GM18868 (cell line): Measurements from ENCODE around the gene APOA4.
"Not testable (repeated sequence)": the region's sequence is repeated elsewhere in the genome, so short reads cannot be mapped to it uniquely, and the experiment has no call there.

Experiments used
- ATAC-seq: cut with Tn5 transposase; IDR thresholded peaks from one replicate; pipeline ENCODE4 v1.9.1; 2021; ENCODE audit warnings: mild to moderate bottlenecking, moderate library complexity; ENCODE audit not compliant: unreplicated experiment

Gene APOA4

DNA sequence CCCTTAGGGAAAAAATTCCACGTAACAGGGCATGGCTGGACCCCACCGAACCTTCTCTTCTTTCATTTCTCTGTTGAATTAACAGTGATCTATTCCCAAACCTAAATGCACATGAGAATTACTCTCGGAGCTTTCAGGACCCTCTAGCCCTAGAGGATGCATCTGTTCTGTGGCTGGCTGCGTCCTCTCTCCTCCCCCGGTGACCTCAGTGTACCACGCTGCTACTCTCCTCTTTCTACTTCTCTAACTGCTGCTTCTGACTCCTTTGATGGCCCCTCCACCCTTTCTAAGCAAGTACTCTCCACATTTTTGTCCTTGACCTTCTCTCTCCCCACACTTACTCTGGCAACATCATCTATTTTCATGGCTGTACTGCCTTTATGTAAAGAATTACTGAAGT, 26.4 kb upstream of the APOA4 start:
- no peak for ATAC-seq

DNA sequence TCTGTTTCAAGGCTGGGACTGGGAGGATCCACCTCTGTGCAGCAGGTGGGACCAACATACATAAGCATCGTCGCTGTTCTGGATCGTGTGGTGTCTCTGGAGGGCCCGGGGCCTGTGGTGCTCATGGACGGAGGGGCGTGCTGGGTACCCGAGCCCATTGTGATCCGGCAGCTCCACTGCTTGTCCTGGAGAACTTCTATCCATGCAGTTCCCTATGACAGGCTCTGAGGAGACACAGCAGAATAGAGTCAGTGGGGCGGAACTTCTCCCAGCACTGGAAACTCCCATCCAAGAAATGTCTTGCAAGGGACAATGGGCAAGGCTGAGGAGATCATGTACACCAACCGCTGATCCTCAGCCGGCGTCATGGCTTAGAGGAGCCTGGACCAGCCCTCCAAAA, 26.0 kb upstream of the APOA4 start:
- no peak for ATAC-seq

DNA sequence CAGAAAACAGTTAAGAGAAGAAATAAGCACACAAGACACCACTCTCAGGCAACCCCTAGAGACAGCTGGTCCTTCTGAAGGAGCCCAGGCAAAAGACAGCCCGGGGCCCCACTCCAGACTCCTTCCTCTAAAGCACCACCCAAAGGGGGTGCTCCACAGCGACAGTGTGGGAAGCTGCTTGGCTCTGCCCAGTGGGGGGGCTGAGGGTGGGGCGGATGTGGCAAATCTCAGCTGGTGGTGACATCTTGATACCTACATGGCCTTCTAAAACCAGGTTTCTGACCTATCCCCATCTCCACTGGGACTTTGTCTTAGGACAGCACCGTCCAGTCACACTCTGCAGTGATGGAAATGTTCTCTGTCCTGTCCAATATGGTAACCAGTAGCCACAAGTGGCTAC, 24.5 kb upstream of the APOA4 start:
- no peak for ATAC-seq

DNA sequence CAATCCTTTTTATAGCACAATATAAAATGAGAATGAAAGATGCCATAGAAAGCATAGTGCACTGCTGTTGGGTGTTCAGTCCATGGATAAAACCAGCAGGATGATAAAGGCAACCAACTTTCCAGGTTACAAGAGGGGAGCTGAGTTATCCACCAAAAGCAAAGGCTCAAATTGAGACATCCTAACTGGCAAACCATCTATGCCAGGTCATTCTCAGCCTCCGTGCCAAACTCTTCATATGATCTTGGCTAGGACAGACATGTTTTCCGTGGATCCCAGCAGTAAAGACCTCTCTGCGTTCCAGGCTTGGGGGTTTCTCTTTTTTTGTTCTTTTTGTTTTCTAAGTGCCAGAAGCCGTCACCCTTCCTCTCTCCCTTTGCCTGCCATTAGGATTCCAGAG, 21.6 kb upstream of the APOA4 start:
- no peak for ATAC-seq

DNA sequence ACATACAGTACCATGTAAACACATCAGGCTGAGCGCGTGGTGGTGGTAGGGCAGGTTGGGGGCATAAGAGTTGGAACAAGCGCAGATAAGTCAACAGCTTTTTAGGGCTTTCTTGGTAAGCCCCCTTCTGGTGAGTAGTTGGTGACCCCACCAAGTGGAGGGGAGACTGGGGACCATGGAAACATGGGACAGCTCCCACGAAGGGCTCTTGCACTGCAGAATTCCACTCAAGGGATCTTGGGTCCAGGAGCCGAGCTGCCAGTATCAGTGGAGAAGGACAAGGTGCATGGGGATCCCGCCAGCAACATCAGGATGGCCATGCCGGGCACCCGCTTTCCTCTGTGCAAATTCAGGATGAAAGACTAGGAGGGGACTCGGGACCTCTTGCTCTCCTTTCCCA, 20.6 kb upstream of the APOA4 start:
- no peak for ATAC-seq

DNA sequence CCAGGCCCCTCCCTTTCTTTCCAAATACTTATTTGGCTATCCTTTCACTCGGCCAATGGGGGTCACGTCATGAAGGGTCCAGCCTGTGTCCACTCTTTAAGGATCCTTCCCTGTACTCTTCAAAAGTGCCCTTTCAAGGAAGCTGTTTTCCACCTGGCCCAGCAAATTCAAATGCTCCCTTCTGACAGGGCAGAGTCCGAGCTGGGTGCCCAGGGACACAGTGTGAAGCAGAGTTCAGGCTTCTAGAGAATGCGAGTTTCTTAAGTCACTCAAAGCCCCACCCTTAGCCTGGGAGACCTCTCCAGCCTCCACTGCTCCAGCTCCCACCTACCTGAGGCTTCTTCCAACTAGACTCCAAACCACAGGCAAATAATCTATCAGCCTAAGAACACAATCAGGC, 19.8 kb upstream of the APOA4 start:
- no peak for ATAC-seq

DNA sequence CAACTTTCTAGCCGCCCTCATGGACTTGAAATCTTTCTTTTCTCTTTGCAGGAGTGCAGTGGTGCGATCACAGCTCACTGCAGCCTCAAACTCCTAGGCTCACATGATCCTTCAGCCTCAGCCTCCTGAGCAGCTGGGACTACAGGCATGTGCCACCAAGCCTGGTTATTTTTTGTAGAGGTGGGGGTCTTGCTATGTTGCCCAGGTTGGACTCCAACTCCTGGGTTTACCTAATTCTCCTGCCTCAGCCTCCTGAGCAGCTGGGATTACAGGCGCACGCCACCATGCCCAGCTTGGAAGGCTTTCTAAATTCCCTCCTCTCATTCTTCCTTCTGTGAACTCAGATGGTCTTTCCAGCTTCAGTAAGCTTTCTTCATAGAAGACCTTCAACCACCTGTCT, 19.0 kb upstream of the APOA4 start:
- ATAC-seq: no peak

DNA sequence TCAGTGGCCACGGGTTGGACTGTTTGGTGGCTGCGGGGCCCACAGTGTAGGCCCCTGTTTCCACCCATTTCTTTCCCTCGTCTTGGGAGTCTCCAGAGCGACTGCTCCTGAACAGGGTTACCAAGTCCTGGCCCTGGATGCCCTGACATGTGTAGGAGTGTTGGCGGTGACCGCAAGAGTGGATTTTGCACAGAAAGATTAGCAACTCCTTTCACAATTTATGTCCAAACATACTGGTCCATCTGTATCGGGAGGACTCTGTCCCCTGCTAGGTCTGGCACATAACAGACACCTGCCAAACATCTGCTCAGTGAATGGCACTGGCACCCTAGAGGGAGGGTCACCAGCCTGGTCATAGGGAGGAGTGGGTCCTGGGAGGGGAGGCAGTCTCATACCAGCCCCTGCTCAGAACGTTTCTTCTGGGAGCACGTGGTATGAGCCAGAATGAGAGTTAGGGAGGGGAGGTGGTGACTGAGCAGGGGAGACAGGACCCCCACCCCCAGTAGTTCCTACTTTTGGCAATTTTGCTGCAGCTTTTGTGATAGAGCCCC, 17.7 kb upstream of the APOA4 start:
- no peak for ATAC-seq

DNA sequence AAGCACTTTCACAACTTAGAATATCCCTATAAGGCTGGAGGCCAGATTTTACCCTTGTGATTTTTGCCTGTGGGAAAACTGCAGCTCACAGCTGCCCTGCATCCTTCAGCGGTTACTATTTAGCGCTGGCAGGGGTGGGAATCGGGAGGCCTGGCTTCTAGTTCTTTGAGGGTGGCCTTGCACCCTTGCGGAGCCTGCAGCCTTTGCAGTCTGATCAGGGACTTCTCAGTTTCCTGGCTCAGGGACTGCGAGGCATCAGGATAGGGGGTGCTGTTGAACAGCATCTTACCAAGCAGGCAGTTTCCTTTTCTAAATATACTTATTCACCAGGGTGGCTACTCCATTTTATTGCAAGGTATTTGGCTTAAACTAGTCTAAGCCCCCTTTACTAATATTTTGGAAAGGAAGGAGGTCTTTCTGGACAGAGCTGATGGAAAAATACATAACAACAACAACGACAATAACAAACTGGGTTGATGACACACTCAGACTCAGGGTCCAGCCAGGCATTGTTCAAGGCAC, 17.2 kb upstream of the APOA4 start:
- ATAC-seq: no peak

DNA sequence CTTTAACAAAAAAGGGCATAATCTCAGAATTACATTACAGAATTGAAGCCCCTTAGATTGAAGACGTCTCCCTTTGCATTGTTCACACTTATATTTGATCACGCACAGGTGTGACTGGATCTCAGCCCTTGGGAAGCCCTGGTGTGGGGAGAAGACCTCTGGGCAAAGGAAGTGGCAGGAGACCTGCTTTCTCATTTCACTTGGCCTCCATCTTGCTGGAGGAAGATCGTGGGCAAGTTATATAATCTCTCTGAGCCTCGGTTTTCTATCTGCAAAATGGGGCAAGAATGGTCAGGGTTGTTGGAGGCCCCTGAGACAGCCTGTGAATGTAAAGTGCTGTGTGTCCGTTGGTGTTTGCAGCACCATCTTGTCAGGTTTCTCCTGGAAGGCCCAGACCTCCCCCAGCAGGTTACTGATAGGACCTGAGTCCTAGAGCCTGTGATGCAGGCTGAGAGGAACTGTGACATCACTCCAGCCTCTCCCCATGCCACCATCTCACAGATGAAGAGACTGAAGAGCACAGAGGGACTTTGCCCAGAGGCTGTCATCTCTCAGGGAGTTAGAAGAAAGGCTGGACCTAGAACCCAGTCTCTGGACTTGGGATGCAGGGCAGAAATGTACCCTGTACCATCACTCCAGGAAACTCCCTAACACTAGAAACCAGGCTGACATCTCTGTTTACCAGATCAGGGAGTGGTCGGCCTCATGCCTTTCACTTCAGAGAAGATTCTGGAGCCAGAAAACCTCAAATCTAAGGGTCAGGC, 15.4 kb upstream of the APOA4 start:
- no peak for ATAC-seq

DNA sequence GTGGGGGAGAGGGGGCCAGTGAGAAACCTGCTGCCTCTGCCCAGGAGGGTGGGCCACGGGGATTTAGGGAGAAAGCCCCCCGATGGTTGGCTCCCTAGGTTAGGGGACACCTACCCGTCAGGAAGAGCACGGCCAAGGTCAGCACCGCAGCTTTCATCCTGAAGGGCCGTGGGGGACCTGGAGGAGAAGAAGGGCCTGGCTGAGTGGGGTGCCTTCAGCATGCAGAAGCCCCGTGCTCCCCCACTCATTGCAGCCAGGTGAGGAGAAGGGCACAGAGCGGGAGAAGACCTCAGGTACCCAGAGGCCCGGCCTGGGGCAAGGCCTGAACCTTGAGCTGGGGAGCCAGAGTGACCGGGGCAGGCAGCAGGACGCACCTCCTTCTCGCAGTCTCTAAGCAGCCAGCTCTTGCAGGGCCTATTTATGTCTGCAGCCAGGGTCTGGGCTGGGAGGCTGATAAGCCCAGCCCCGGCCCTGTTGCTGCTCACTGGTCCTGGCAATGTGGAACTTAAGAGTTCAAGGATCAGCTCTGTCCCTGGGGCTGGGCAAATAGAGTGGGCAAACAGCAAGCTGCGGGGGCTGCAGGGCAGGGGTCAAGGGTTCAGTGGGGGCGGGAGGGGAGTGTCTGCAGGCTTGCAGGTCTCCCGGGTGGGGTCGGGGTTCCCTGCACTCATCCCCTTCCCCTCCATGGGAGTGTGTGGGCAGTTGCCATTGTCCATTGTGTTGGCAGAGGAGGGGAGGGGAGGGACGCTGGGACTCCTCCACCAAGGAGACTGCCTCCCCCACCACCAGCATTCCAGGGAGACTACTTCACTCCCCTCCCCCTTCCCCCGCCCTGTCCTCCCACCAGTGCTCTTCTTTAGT, 14.4 kb upstream of the APOA4 start, which contains the start of gene APOA1:
TSS of gene APOA1 (minus strand) at position 392 of the 861 bp plus-strand sequence. CDS start at position 157, 235 bp downstream.
- no peak for ATAC-seq

DNA sequence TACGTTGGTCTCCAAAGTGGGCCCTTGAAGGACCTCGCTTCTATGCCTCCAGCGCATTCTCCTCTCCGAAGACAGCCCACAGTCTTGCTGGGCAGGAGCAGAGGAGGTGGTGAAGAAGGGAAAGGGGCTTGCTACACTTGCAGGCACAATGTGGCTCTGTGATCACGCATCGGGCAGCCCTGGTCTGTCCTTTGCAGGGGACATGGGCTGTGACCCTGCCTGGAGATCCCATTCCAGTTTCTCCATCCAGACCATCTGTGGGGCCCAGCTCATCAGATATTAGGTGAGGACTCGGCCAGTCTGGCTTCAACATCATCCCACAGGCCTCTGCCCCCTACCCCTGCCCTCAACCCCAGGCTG, 13.5 kb upstream of the APOA4 start:
- no peak for ATAC-seq

DNA sequence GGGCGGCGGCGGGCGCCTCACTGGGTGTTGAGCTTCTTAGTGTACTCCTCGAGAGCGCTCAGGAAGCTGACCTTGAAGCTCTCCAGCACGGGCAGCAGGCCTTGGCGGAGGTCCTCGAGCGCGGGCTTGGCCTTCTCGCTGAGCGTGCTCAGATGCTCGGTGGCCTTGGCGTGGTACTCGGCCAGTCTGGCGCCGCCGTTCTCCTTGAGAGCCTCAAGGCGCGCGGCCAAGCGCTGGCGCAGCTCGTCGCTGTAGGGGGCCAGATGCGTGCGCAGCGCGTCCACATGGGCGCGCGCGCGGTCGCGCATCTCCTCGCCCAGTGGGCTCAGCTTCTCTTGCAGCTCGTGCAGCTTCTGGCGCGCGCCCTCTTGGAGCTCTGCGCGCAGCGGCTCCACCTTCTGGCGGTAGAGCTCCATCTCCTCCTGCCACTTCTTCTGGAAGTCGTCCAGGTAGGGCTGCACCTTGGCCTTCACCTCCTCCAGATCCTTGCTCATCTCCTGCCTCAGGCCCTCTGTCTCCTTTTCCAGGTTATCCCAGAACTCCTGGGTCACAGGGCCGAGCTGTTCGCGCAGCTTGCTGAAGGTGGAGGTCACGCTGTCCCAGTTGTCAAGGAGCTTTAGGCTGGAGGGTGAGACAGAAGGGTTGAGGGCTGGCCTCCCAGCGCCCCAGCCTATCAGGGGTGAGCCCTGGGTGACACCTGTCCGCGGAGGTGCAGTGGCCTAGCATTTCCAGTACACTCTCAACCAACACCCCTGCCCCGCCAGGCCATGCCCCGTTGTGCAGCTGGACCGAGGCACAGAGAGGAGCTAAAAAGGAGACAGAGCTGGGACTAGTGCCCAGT, 12.9 kb upstream of the APOA4 start:
- ATAC-seq: peak; percentile 85

DNA sequence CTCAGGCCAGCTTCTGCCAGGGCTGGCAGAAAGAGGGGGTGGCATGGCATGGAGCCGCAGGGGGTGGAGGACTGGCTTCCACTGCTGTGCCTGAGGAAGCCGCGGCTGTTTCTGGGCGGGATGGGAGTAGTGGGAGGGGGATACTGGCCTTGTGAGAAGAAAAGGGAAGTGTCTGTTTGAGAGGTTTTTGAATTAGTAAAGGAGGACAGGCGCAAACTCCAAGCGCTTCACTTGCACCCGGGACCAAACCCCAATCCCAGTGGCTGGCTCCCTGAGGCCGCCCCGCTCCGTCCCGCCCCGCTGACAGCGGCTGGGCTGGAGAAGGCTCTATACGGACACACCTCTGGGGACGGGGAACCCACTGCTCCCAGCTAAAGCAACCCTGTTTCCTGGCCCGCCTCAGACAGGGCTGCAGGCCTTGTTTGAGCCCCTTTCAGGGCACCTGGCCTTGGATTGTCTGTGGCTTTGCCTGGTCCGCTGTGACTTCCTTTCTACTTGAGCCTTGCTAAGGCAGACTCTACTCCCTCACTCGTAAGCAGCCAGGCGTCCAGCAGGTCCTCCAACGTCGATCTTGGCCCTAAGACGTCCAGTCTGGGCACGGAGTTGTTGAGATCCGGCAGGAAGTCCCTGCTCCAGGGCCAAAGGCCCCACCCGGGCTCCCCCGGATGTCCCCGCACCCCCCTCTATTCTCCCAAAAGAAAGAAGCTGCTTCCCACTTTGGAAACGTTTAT, 12.1 kb upstream of the APOA4 start:
- peak; percentile 21 for ATAC-seq

DNA sequence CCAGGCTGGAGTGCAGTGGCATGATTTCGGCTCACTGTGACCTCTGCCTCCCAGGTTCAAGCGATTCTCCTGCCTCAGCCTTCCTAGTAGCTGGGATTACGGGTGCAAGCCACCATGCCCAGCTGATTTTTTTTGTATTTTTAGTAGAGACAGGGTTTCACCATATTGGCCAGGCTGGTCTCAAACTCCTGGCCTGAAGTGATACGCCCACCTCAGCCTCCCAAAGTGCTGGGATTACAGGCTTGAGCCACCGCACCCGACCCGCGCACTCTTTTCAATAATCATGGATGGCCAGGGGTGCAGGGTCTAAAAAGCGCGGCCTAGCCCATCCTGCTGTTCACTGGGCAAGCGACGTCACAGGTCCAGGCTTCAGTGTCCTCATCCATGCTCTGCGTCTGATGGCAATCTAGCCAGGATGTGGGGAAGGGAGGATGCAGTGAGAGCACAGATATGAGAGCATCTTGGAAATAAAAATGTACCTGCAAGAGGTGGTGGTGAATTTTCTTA, 11.5 kb upstream of the APOA4 start:
- ATAC-seq: not testable (repeated sequence)

DNA sequence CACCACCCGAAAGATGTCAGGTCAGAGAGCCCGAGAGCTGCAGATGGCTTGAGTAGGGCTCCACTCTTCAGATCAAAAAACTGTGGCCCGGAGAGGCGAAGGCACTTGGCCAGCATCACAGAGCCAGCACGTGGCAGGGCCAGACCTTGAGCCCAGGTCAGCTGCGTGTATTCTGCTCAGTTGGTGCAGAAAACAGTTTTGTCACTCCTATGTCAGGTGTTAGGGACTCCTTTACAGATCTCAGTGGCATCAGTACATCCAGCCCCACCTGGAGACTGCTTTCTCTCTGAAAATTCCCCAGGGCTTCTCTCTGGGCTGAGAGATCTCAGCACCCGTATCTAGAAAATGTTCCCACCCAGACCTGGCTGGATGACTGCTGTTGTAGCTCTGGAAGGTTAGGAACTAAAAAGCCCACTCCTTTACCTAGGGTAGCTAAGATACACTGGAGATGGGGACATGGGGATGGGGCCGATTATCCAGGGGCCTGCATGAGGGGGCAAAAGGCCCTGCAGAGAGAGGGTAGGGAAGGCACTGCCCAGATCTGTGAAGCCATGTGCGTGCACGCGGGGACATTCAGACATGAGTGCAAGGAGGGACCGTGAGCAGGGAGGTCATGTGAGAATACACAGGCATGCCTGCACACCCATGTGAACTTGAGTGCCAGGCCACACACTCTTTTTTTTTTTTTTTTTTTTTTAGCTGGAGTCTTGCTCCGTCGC, 10.9 kb upstream of the APOA4 start:
- no peak for ATAC-seq

DNA sequence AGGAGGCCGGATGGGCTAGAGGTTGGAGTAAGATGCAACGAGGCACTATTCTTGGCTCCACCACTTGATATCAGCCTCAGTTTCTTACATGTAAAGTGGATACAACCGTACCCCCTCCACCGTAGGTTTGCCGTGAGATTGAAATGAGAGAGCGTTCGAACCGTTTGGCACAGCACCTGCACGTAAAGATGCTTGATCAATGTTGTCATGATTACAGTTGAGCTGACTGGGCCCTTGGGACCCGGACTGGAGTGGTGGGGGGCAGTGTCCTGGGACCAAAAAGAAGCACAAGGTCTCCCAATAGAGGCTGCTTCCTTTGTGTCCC, 10.3 kb upstream of the APOA4 start:
- ATAC-seq: no peak

DNA sequence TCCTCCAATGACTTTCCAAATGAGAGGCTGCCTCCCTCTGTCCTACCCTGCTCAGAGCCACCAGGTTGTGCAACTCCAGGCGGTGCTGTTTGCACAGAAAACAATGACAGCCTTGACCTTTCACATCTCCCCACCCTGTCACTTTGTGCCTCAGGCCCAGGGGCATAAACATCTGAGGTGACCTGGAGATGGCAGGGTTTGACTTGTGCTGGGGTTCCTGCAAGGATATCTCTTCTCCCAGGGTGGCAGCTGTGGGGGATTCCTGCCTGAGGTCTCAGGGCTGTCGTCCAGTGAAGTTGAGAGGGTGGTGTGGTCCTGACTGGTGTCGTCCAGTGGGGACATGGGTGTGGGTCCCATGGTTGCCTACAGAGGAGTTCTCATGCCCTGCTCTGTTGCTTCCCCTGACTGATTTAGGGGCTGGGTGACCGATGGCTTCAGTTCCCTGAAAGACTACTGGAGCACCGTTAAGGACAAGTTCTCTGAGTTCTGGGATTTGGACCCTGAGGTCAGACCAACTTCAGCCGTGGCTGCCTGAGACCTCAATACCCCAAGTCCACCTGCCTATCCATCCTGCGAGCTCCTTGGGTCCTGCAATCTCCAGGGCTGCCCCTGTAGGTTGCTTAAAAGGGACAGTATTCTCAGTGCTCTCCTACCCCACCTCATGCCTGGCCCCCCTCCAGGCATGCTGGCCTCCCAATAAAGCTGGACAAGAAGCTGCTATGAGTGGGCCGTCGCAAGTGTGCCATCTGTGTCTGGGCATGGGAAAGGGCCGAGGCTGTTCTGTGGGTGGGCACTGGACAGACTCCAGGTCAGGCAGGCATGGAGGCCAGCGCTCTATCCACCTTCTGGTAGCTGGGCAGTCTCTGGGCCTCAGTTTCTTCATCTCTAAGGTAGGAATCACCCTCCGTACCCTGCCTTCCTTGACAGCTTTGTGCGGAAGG, 9.5 kb upstream of the APOA4 start:
- no peak for ATAC-seq
